ENCODE measurements around the gene NEK8. TPM values are rescaled to one million over a fixed set of nuclear protein-coding genes. Genes with fewer than 3 reads are reported as not detected.
A peak's percentile ranks its signal among the peaks of the same experiment; 100 is the strongest.
"Not testable (repeated sequence)": the region's sequence is repeated elsewhere in the genome, so short reads cannot be mapped to it uniquely, and the experiment has no call there.

NEK8 gene
- total RNA-seq, 1 experiment from 2014 or later: 8.6 TPM

DNA sequence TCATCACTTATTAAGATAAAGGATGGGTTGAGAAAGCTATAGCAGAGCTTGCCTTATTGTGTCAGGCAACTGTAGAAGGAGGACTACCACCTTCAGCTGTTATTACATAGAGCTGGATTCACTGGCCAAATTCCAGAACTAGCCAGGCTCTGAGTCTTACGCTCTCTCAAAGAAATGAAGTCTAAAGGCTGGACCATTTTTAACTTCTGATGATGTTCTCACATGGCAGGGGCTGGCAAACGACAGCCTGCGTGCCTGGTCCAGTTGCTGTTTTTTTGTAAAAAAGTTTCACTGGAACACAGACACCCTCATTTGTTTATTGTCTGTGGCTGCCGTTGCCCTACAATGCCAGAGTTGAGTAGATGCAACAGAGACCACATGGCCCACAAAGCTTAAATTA, 36.5 kb downstream of the NEK8 start:
- TF ChIP-seq, protein P1, sequence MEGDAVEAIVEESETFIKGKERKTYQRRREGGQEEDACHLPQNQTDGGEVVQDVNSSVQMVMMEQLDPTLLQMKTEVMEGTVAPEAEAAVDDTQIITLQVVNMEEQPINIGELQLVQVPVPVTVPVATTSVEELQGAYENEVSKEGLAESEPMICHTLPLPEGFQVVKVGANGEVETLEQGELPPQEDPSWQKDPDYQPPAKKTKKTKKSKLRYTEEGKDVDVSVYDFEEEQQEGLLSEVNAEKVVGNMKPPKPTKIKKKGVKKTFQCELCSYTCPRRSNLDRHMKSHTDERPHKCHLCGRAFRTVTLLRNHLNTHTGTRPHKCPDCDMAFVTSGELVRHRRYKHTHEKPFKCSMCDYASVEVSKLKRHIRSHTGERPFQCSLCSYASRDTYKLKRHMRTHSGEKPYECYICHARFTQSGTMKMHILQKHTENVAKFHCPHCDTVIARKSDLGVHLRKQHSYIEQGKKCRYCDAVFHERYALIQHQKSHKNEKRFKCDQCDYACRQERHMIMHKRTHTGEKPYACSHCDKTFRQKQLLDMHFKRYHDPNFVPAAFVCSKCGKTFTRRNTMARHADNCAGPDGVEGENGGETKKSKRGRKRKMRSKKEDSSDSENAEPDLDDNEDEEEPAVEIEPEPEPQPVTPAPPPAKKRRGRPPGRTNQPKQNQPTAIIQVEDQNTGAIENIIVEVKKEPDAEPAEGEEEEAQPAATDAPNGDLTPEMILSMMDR (IDR thresholded peaks at IDR 0.05; ENCODE audit: unreplicated experiment): no peak
- no peaks in the 10 kb centered on the region for H3K27me3 Mint-ChIP-seq (ENCODE audit: insufficient read depth, unreplicated experiment)
- BruUV-seq (replicated peaks): no TSS peak

DNA sequence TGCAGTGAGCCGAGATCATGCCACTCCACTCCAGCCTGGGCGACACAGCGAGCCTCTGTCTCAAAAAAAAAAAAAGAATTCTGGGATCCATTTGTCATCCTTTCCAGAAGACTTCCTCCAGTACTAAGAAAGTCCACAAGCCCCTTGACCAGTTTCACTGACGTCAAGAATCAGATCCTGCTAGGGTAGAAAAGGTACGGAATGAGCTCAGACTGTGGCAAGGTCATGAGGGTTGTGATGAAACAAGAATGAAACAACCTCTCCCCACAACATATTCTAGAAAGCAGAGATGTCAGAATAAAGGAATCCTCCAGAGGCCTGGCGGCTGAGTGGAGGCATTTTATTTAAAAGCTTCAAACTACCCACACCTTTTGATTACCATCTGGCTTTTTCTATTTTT, 45.1 kb downstream of the NEK8 start:
- Mint-ChIP-seq H3K36me3 (ENCODE audit: insufficient read depth, unreplicated experiment) (peaks cover 58% of the 10 kb centered on the region), H3K9me3 (ENCODE audit: unreplicated experiment) (no peaks in the 10 kb centered on the region), H3K27ac (ENCODE audit: low read depth, unreplicated experiment) (no peak overlapping the region), H3K4me3 (ENCODE audit: unreplicated experiment) (no peak overlapping the region), H3K27me3 (ENCODE audit: insufficient read depth, unreplicated experiment) (no peaks in the 10 kb centered on the region), H3K4me1 (ENCODE audit: insufficient read depth, unreplicated experiment) (peaks cover 27% of the 10 kb centered on the region)
- POLR2A ChIA-PET: interaction anchor here (0.8 to 4.5 kb wide), 4 partner anchors 9 to 36 kb away, joined by 3 to 33 read pairs (median 4); no protein-coding TSS in a partner anchor
- intact Hi-C loops (cut with micrococcal nuclease): no loop called here
- CTCF ChIA-PET: interaction anchor here (1.6 to 3.5 kb wide), 2 partner anchors 10 to 21 kb away, joined by 7 to 35 read pairs; no protein-coding TSS in a partner anchor
- BruUV-seq (replicated peaks): no TSS peak
- TF ChIP-seq, protein P1 (IDR thresholded peaks at IDR 0.05; ENCODE audit: unreplicated experiment): no peak
- DNase-seq (ENCODE audit: unreplicated experiment): no peak

More for the DNA sequence above, 36.5 kb downstream of the NEK8 start:
- H3K4me3 Mint-ChIP-seq (ENCODE audit: unreplicated experiment): no peak overlapping the region
- peaks cover 84% of the 10 kb centered on the region for H3K36me3 Mint-ChIP-seq (ENCODE audit: insufficient read depth, unreplicated experiment)
- no peaks in the 10 kb centered on the region for H3K9me3 Mint-ChIP-seq (ENCODE audit: unreplicated experiment)
- no peak for DNase-seq (ENCODE audit: unreplicated experiment)
- peaks cover 17% of the 10 kb centered on the region for H3K4me1 Mint-ChIP-seq (ENCODE audit: insufficient read depth, unreplicated experiment)
- no peak overlapping the region for H3K27ac Mint-ChIP-seq (ENCODE audit: low read depth, unreplicated experiment)
- ChIA-PET CTCF (interaction anchor here (0.7 to 5.1 kb wide), 21 partner anchors 9 to 352 kb away, joined by 3 to 59 read pairs (median 9); partner anchors contain the start of genes DHRS13, FAM222B and FLOT2), POLR2A (interaction anchor here (0.7 to 6.2 kb wide), 9 partner anchors 10 to 172 kb away, joined by 3 to 52 read pairs (median 4); partner anchors contain the start of genes FAM222B and FLOT2)
- intact Hi-C loops (cut with micrococcal nuclease): no loop called here

DNA sequence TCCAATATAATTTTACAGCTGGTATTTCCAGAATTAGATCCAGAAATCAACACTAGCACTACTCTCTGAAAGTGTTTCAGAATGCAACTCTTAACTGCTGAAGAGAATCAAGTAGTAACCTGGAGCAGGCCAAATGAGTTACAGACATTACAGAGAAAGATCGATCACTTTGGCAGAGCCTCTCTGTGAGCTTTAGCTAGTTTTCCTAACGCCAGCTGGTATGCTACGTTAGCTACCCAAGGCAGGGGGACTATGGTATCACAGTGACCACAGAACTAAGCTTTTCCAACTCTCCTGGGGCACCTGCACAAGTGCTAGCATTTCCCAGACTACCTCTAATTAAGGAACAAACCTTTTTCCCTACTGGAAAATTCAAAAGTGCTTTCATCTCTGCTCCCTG, 45.6 kb downstream of the NEK8 start:
- Mint-ChIP-seq H3K9me3 (ENCODE audit: unreplicated experiment) (no peaks in the 10 kb centered on the region), H3K36me3 (ENCODE audit: insufficient read depth, unreplicated experiment) (peaks cover 58% of the 10 kb centered on the region), H3K4me3 (ENCODE audit: unreplicated experiment) (no peak overlapping the region), H3K27me3 (ENCODE audit: insufficient read depth, unreplicated experiment) (no peaks in the 10 kb centered on the region), H3K4me1 (ENCODE audit: insufficient read depth, unreplicated experiment) (peaks cover 27% of the 10 kb centered on the region), H3K27ac (ENCODE audit: low read depth, unreplicated experiment) (no peak overlapping the region)
- POLR2A ChIA-PET: interaction anchor here (0.7 to 4.5 kb wide), 6 partner anchors 9 to 175 kb away, joined by 3 to 33 read pairs (median 4); no protein-coding TSS in a partner anchor
- CTCF ChIA-PET: interaction anchor here (1.6 to 3.5 kb wide), 2 partner anchors 10 to 21 kb away, joined by 7 to 35 read pairs; no protein-coding TSS in a partner anchor
- no TSS peak for BruUV-seq (replicated peaks)
- TF ChIP-seq, protein P1 (IDR thresholded peaks at IDR 0.05; ENCODE audit: unreplicated experiment): no peak
- intact Hi-C loops (cut with micrococcal nuclease): no loop called here
- DNase-seq (ENCODE audit: unreplicated experiment): no peak

DNA sequence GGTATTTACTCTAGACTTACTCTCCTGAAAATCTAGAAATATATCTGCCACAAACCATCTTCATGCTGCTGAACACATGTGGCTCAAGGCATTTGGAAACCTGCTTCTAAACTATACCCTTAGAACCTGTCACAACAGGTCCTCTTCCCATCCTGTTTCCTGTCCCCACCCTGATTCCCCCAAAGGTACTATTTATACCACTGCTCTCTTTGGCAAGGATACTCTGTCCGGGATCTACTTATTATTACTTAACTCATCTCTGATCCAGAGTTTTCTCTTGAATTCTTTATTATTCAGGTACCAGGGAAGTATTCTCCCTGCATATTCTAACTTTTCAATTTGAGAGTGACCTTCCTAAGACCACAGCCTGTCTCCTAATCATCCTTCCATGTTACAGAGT, 48.6 kb downstream of the NEK8 start:
- DNase-seq (ENCODE audit: unreplicated experiment): peak; percentile 72
- intact Hi-C loops (cut with micrococcal nuclease): no loop called here
- TF ChIP-seq, protein P1 (IDR thresholded peaks at IDR 0.05; ENCODE audit: unreplicated experiment): no peak
- Mint-ChIP-seq H3K36me3 (ENCODE audit: insufficient read depth, unreplicated experiment) (peaks cover 57% of the 10 kb centered on the region), H3K27ac (ENCODE audit: low read depth, unreplicated experiment) (peak overlapping the region; percentile 44), H3K4me3 (ENCODE audit: unreplicated experiment) (peak overlapping the region; percentile 28), H3K27me3 (ENCODE audit: insufficient read depth, unreplicated experiment) (no peaks in the 10 kb centered on the region), H3K4me1 (ENCODE audit: insufficient read depth, unreplicated experiment) (peaks cover 18% of the 10 kb centered on the region), H3K9me3 (ENCODE audit: unreplicated experiment) (no peaks in the 10 kb centered on the region)
- BruUV-seq (replicated peaks): no TSS peak
- POLR2A ChIA-PET: interaction anchor here (1.2 kb wide), 1 partner anchor 65 kb away, joined by 5 read pairs; the partner anchor contains the start of gene FAM222B
- CTCF ChIA-PET: interaction anchor here (1.0 kb wide), 1 partner anchor 13 kb away, joined by 3 read pairs; no protein-coding TSS in a partner anchor

DNA sequence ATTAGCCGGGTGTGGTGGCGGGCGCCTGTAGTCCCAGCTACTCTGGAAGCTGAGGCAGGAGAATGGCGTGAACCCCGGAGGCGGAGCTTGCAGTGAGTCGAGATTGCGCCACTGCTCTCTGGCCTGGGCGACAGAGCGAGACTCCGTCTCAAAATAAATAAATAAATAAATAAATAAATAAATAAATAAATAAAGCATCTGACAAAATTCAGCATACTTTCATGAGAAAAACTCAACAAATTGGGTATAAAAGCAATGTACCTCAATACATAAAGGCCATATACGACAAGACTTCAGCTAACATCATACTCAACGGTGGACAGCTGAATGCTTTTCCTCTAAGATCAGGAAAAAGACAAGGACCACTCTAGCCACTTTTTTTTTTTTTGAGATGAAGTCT, 51.0 kb downstream of the NEK8 start:
- POLR2A ChIA-PET; H3K27me3 Mint-ChIP-seq (ENCODE audit: insufficient read depth, unreplicated experiment); BruUV-seq (replicated peaks); H3K27ac Mint-ChIP-seq (ENCODE audit: low read depth, unreplicated experiment); H3K9me3 Mint-ChIP-seq (ENCODE audit: unreplicated experiment); DNase-seq (ENCODE audit: unreplicated experiment); H3K4me3 Mint-ChIP-seq (ENCODE audit: unreplicated experiment); intact Hi-C loops (cut with micrococcal nuclease): not testable (repeated sequence)
- Mint-ChIP-seq H3K4me1 (ENCODE audit: insufficient read depth, unreplicated experiment) (peaks cover 18% of the 10 kb centered on the region), H3K36me3 (ENCODE audit: insufficient read depth, unreplicated experiment) (peaks cover 37% of the 10 kb centered on the region)
- CTCF ChIA-PET: interaction anchor here (2.1 kb wide), 1 partner anchor 16 kb away, joined by 7 read pairs; no protein-coding TSS in a partner anchor

Measured in MCF 10A (cell line).